GM21717 (cell line): ENCODE results near the gene DERL3.

Experiments used
- ATAC-seq: cut with Tn5 transposase; IDR thresholded peaks from one replicate; pipeline ENCODE4 v1.9.1; 2021; ENCODE audit warnings: mild to moderate bottlenecking, moderate library complexity; ENCODE audit not compliant: unreplicated experiment

Gene DERL3

DNA sequence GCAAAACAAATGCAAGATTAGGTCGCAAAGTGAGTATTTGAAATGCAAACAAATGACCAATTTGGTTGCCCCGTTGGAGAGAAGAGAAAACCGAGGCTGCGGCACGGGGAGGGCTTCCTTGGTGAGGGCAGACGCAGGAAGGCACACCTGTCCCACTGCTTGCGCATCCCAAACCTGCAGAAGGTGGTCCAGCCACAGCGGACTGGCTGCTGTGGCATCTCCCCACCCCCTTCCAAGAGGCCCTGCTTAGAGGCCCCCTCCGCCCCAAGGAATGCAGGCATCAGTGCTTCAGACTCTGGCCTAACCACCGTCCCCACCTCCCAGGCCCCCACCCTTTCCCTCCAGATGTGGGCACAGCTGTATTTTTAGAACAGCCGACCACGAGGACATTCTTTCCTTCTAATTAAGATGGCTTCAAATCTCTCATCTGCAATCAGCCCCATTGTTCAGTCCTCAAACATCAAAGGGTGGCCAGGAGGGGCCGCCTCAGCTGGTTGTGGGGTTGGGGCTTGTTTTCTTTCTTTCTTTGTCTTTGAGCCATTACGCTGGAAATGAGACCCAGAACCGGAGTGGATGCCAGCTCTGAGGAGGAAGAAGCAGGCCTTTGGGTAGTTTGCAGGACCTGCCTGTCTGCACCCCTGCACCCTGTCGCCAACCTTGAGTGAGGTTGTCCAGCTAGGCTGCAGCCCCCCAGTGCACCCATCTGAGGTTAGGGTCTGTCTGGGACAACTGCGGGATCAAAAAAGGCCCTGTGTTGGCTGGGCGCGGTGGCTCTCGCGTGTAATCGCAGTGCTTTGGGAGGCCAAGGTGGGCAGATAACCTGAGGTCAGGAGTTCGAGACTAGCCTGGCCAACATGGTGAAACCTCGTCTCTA is 9.4 kb upstream of the DERL3 start:
- no peak for ATAC-seq

DNA sequence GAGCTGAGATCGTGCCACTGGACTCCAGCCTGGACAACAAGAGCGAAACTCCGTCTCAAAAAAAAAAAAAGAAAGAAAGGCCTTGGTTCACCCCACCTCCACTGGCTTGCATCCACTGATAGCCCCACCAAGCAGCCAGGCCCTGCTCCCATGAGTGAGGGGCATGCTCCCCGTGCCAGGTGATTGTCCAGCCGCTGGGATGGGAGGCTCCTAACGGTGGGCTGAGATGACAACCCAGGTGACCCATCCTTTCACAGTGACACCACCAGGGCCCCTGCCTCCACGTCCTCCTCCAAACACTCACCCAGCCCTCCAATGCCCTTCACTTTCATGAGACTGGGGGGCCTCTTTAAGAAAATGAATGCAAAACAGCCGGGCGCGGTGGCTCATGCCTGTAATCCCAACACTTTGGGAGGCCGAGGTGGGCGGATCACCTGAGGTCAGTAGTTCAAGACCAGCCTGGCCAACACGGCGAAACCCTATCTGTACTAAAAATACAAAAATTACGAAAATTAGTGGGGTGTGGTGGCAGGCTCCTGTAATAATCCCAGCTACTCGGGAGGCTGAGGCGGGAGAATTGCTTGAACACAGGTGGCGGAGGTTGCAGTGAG is 8.6 kb upstream of the DERL3 start:
- no peak for ATAC-seq

DNA sequence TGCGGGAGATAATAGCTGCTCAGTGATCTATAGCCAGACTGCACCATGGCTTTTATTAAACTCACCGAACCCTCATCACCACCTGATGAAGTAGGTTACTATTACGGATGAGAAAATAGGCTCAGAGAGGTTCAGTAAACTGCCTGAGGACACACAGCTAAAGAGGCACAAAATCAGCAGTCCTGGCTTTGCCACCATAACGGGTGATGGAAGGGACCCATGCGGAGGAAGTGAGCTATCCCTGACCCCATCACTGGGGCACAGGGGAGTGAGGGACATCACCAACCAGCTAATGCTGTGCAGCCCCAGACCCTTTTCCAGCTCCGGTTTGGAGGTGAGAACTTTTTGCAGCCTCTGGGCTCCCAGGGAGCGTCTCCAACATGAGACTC is 7.3 kb upstream of the DERL3 start:
- no peak for ATAC-seq

GRCh38 chr22:23845265-23846080 is 6.7 kb upstream of the DERL3 start:
- no peak for ATAC-seq

DNA sequence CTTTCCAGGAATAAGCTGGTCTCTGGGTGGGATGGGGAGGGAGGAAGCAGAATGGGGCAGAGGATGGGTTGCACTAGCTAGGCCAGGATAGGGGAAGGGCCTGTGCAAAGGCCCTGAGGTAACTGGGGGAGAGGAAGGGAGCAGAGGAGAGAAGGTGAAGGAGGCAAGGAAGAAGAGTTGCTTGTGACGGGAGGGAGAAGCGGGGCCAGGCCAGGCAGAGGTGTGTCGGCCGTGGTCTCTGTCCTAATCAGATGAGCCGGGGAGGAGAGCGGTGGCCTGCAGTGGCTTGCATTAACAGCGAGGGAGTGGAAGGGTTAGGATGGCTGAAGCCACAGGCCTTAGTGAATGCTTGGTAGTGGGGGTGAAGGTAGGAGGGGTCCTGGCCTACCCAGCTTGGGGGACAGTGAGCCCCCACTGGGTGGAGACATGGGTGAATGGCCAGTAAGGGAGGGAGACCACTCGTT is 6.0 kb upstream of the DERL3 start:
- no peak for ATAC-seq

GRCh38 chr22:23842599-23842998 is 3.8 kb upstream of the DERL3 start:
- ATAC-seq, result no peak

GRCh38 chr22:23841736-23842445 is 3.1 kb upstream of the DERL3 start:
- ATAC-seq, result no peak

GRCh38 chr22:23841292-23841691 is 2.5 kb upstream of the DERL3 start:
- no peak for ATAC-seq

DNA sequence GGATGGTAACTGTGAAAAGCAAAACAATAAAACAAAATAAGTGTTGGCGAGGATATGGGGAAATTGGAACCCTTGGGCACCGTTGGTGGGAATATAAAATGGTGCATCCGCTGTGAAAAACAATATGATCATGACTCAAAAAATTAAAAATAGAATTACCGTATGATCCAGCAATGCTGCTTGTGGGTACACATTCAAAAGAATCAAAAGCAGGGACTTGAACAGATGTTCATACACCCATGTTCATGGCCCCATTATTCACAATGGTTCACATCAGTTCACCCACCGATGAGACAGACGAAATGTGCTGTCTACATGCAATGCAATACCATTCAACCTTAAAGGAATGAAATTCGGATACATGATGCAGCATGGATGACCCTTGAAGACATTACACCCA is 1.2 kb upstream of the DERL3 start:
- no peak for ATAC-seq

DNA sequence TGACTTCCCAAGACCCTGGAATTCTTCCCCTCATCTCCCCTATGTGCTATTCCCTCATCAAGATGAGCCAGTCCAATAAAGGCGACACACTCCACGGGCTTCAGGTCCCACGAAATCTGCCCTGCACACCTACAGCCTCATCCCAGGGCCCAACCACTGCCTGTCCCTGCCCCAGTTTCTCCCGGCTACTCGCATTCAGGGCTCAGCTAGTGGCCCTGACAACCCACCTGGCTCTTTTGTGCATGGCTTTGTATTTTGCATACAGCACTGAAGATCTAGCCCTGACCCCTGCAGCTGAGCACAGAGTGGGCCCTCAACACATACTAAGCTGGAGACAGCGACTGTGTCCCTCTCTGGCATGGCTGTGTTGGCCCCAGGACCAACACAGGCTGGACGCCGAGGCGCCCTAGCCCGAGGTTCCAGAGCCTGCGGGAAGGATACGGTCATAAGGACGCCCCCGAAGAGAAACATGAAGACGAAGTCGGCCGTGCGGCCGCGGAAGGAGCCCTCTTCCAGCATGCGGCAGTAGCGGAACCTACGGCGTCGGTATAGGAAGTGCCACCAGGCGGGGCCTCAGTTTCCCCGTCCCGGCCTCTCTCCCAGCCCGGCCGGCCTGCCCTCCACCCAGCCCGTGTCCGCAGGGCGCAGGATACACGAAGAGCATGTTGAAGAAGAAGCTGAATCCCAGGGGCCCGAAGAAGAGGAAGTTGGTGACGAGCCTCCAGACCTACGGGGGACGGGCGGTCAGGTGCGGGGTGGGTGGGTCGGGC is 710 bp downstream of the DERL3 start:
- ATAC-seq, result no peak

- no peak for ATAC-seq
Measured at GRCh38 chr22:23837496-23837859, 1.3 kb downstream of the DERL3 start.

GRCh38 chr22:23836692-23837495 is 1.9 kb downstream of the DERL3 start:
- no peak for ATAC-seq

GRCh38 chr22:23836281-23836680 is 2.5 kb downstream of the DERL3 start:
- no peak for ATAC-seq

- ATAC-seq, result no peak
Measured at GRCh38 chr22:23835484-23836144, 3.2 kb downstream of the DERL3 start.

- no peak for ATAC-seq
Measured at GRCh38 chr22:23834793-23835483, 3.9 kb downstream of the DERL3 start.

GRCh38 chr22:23834406-23834792 is 4.4 kb downstream of the DERL3 start:
- no peak for ATAC-seq

- no peak for ATAC-seq
Measured at GRCh38 chr22:23833911-23834317, 4.9 kb downstream of the DERL3 start.

GRCh38 chr22:23833017-23833751 is 5.6 kb downstream of the DERL3 start:
- no peak for ATAC-seq
